Transverse colon (tissue), 3 donors: ENCODE data around the gene PSMG1.

Experiments used
- CTCF ChIP-seq, 5 experiments: fragments of 200-600 bp in 3 of 5; fragments of 450-650 bp in 2 of 5; sonication (generic) in 3 of 5; IDR thresholded peaks; 1 replicate in 2 of 5; 2 replicates in 3 of 5; pipeline ENCODE4 v1.5.1; 2016 to 2017; ENCODE audit warnings: antibody characterized with exemption in 5 of 5, inconsistent platforms in 3 of 5, mild to moderate bottlenecking in 2 of 5, moderate library complexity in 1 of 5
- POLR2A ChIP-seq: fragments of 450-650 bp; IDR thresholded peaks from one replicate; pipeline ENCODE4 v1.6.1; 2016; ENCODE audit warnings: antibody characterized with exemption, mild to moderate bottlenecking, moderate library complexity

GRCh38 chr21:39168800-39169199 lies 14.5 kb downstream of the PSMG1 start:
- TF ChIP-seq CTCF (IDR thresholded peaks at IDR 0.05), result no peak
- TF ChIP-seq POLR2A, result no peak
